ENCODE data around the gene AGAP1. TPM values are rescaled to one million over a fixed set of nuclear protein-coding genes. Genes with fewer than 3 reads are reported as not detected.

AGAP1 gene
- total RNA-seq, 2 donors from 2014 or later: 32.8 to 34.7 TPM

DNA sequence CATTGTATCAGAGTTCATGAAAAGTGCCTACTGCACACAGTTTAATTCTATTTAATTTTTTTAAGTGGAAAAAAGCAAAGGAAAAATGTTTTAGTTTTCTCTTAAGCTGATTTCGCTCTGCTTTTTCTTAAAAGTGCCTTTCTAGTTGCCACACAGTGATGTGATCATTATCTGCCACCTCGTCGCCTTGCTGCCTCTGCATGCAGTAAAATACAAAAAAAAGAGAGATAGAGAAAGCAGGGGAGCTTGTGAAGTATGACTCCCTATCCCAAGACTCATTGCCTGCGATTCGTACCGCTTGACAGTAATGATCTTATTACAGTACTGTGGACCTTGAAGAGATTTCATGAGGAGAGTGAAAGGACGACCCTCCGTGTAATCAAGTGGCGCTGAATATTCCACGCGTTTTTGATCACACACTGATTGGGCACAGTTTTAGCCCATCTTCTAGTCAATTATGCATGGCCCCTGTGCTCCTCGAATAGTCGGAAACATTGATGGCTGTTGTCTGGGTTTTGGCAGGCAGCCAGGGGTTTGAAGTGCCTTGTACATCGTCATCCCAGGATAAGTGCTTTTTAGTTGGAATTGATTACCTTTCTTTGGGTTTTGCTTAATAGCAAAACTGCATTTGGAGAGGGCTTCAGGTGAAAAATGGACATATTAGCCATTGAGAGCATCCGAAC lies 486.1 kb downstream of the AGAP1 start:
- DNase-seq: no peak
- Mint-ChIP-seq H3K9me3 (no peaks in the 10 kb centered on the region), H3K36me3 (ENCODE audit: low read depth) (peaks cover 17% of the 10 kb centered on the region), H3K4me1 (peaks cover 4% of the 10 kb centered on the region), H3K27me3 (ENCODE audit: insufficient read depth) (no peaks in the 10 kb centered on the region), H3K4me3 (no peak overlapping the region), H3K27ac (no peak overlapping the region)
- no peak overlapping the region for H3K4me3 ChIP-seq (ENCODE audit: low read length)
- H3K4me1 ChIP-seq (ENCODE audit: control insufficient read depth, insufficient read depth, low read length): no peaks in the 10 kb centered on the region
- peaks cover 5% of the 10 kb centered on the region for H3K36me3 ChIP-seq (ENCODE audit: control insufficient read depth, insufficient read depth, low read length)
- H3K27me3 ChIP-seq (ENCODE audit: control insufficient read depth, insufficient read depth, low read length, poor library complexity, severe bottlenecking): no peaks in the 10 kb centered on the region
- H3K9ac ChIP-seq (ENCODE audit: extremely low read depth, low read length, poor library complexity, severe bottlenecking): no peak overlapping the region
- TF ChIP-seq, protein P1, sequence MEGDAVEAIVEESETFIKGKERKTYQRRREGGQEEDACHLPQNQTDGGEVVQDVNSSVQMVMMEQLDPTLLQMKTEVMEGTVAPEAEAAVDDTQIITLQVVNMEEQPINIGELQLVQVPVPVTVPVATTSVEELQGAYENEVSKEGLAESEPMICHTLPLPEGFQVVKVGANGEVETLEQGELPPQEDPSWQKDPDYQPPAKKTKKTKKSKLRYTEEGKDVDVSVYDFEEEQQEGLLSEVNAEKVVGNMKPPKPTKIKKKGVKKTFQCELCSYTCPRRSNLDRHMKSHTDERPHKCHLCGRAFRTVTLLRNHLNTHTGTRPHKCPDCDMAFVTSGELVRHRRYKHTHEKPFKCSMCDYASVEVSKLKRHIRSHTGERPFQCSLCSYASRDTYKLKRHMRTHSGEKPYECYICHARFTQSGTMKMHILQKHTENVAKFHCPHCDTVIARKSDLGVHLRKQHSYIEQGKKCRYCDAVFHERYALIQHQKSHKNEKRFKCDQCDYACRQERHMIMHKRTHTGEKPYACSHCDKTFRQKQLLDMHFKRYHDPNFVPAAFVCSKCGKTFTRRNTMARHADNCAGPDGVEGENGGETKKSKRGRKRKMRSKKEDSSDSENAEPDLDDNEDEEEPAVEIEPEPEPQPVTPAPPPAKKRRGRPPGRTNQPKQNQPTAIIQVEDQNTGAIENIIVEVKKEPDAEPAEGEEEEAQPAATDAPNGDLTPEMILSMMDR (conservative IDR thresholded peaks at IDR 0.05): no peak
- no peaks in the 10 kb centered on the region for H3K9me3 ChIP-seq (ENCODE audit: control insufficient read depth, low read length)
- WGBS, 2 experiments (ENCODE audit: insufficient coverage in 1 of 2, insufficient read length in 1 of 2): 93 to 96% methylated on average over 11 to 15 of the region's 15 CpGs
- no peak overlapping the region for H3K27ac ChIP-seq (ENCODE audit: low read depth, low read length)

DNA sequence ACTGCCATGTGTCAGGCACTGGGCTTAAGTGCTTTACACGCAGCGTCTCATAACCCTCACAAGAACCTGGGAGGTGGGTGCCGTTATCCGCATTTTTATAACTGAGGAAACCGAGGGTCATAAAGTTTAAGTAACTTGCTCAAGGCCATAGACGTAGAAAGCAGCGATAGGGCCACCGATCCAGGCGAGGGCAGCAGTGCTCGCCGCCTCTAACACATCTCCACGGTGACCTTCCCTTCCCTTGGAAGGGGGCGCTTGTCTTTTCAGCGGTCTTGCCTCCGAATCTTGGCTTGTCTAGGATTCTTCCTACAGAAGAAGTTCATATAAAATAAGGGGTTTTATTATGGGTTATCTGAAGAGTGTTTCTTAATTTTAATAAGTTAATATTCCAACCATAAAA lies 487.8 kb downstream of the AGAP1 start:
- Histone ChIP-seq H3K36me3 (ENCODE audit: control insufficient read depth, insufficient read depth, low read length) (no peaks in the 10 kb centered on the region), H3K4me3 (ENCODE audit: low read length) (no peak overlapping the region), H3K9ac (ENCODE audit: extremely low read depth, low read length, poor library complexity, severe bottlenecking) (no peak overlapping the region), H3K9me3 (ENCODE audit: control insufficient read depth, low read length) (no peaks in the 10 kb centered on the region), H3K4me1 (ENCODE audit: control insufficient read depth, insufficient read depth, low read length) (no peaks in the 10 kb centered on the region), H3K27me3 (ENCODE audit: control insufficient read depth, insufficient read depth, low read length, poor library complexity, severe bottlenecking) (no peaks in the 10 kb centered on the region), H3K27ac (ENCODE audit: low read depth, low read length) (no peak overlapping the region)
- H3K27me3 Mint-ChIP-seq (ENCODE audit: insufficient read depth): no peaks in the 10 kb centered on the region
- DNase-seq: peak; percentile 81
- H3K9me3 Mint-ChIP-seq: no peaks in the 10 kb centered on the region
- no peaks in the 10 kb centered on the region for H3K4me1 Mint-ChIP-seq
- H3K4me3 Mint-ChIP-seq: no peak overlapping the region
- TF ChIP-seq, protein P1 (conservative IDR thresholded peaks at IDR 0.05): peak; percentile 76
- H3K27ac Mint-ChIP-seq: no peak overlapping the region
- WGBS, 2 experiments (ENCODE audit: insufficient coverage in 1 of 2, insufficient read length in 1 of 2): 42 to 47% methylated on average over 9 to 15 of the region's 15 CpGs
- H3K36me3 Mint-ChIP-seq (ENCODE audit: low read depth): peaks cover 8% of the 10 kb centered on the region

DNA sequence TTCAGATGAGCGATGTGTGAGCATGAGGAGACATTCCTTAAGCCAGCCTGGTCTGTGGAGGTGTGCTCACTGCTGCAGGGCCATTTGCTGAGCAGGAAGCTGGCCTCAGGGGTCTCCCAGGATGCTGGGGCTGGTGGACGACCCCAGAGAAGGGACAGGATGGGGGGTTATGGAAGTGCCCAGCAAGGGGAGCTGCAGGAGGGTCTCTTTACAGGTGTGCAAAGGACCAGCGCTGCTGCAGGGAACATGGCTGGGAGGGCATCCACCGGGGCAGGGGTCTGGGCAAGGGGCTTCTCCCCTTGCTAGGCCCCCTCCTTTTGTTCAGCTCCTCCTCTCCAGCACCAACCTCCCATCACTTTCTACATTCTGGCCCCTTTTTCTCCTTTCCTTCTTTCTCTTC lies 489.2 kb downstream of the AGAP1 start:
- no peak overlapping the region for H3K27ac Mint-ChIP-seq
- 92 to 100% methylated on average over 1 to 4 of the region's 4 CpGs for whole genome bisulfite sequencing, 2 experiments (ENCODE audit: insufficient coverage in 1 of 2, insufficient read length in 1 of 2)
- TF ChIP-seq, protein P1 (conservative IDR thresholded peaks at IDR 0.05): no peak

More for the DNA sequence above, 489.2 kb downstream of the AGAP1 start:
- Mint-ChIP-seq H3K9me3 (no peaks in the 10 kb centered on the region), H3K4me1 (no peaks in the 10 kb centered on the region), H3K27me3 (ENCODE audit: insufficient read depth) (no peaks in the 10 kb centered on the region), H3K4me3 (no peak overlapping the region), H3K36me3 (ENCODE audit: low read depth) (peaks cover 3% of the 10 kb centered on the region)
- Histone ChIP-seq H3K4me1 (ENCODE audit: control insufficient read depth, insufficient read depth, low read length) (no peaks in the 10 kb centered on the region), H3K27ac (ENCODE audit: low read depth, low read length) (no peak overlapping the region), H3K9me3 (ENCODE audit: control insufficient read depth, low read length) (no peaks in the 10 kb centered on the region), H3K36me3 (ENCODE audit: control insufficient read depth, insufficient read depth, low read length) (no peaks in the 10 kb centered on the region), H3K4me3 (ENCODE audit: low read length) (no peak overlapping the region), H3K9ac (ENCODE audit: extremely low read depth, low read length, poor library complexity, severe bottlenecking) (no peak overlapping the region), H3K27me3 (ENCODE audit: control insufficient read depth, insufficient read depth, low read length, poor library complexity, severe bottlenecking) (no peaks in the 10 kb centered on the region)
- DNase-seq: no peak

Measured in endodermal cell (in vitro differentiated cells).